ENCODE measurements around the gene GTF2I.

GTF2I gene

GRCh38 chr7:74657692-74658177, at the start of gene GTF2I:
Gene GTF2I, plus strand, starts transcription at chr7:74657718. Its CDS starts 31,411 bp downstream, at chr7:74689129.
- TF ChIP-seq YY1 (IDR thresholded peaks at IDR 0.05; ENCODE audit: insufficient read depth, insufficient read length): no peak
- TF ChIP-seq ZNF274 (IDR thresholded peaks at IDR 0.05; ENCODE audit: low read depth, low read length): no peak
- TF ChIP-seq SUZ12 (IDR thresholded peaks at IDR 0.05; ENCODE audit: extremely low read depth, insufficient read depth, insufficient read length): no peak
- no peaks in the 10 kb centered on the region for H3K4me1 ChIP-seq (ENCODE audit: insufficient read depth, insufficient read length)
- no peak for DNase-seq (ENCODE audit: low read depth, low spot score)

GRCh38 chr7:74612015-74612829, 45.3 kb upstream of the GTF2I start:
- H3K9ac ChIP-seq (ENCODE audit: insufficient read length, low read depth): no peak overlapping the region
- no peak overlapping the region for H3K4me3 ChIP-seq (ENCODE audit: insufficient read length, low read depth)
- no peak for DNase-seq (ENCODE audit: low read depth, low spot score)
- H3K36me3 ChIP-seq (ENCODE audit: insufficient read depth, insufficient read length, low read length): no peaks in the 10 kb centered on the region
- TF ChIP-seq ZNF274 (IDR thresholded peaks at IDR 0.05; ENCODE audit: low read depth, low read length): no peak
- no peak for TF ChIP-seq YY1 (IDR thresholded peaks at IDR 0.05; ENCODE audit: insufficient read depth, insufficient read length)
- TF ChIP-seq SUZ12 (IDR thresholded peaks at IDR 0.05; ENCODE audit: extremely low read depth, insufficient read depth, insufficient read length): no peak
- H3K27me3 ChIP-seq (ENCODE audit: insufficient read depth, insufficient read length): no peaks in the 10 kb centered on the region
- no peaks in the 10 kb centered on the region for H3K9me3 ChIP-seq (ENCODE audit: insufficient read depth, low read length)
- peaks cover 3% of the 10 kb centered on the region for H3K4me1 ChIP-seq (ENCODE audit: insufficient read depth, insufficient read length)

More at GRCh38 chr7:74657692-74658177, at the start of gene GTF2I:
- peak within 1 kb of the TSS; percentile 97 for H3K9ac ChIP-seq (ENCODE audit: insufficient read length, low read depth)
- H3K9me3 ChIP-seq (ENCODE audit: insufficient read depth, low read length): no peaks in the 10 kb centered on the region
- peak within 1 kb of the TSS; percentile 68 for H3K4me3 ChIP-seq (ENCODE audit: insufficient read length, low read depth)
- H3K27me3 ChIP-seq (ENCODE audit: insufficient read depth, insufficient read length): no peaks in the 10 kb centered on the region
- H3K36me3 ChIP-seq (ENCODE audit: insufficient read depth, insufficient read length, low read length): peaks cover 7% of the 10 kb centered on the region

GRCh38 chr7:74615933-74616780, 41.4 kb upstream of the GTF2I start:
- DNase-seq (ENCODE audit: low read depth, low spot score): no peak
- Histone ChIP-seq H3K9me3 (ENCODE audit: insufficient read depth, low read length) (no peaks in the 10 kb centered on the region), H3K4me1 (ENCODE audit: insufficient read depth, insufficient read length) (peaks cover 11% of the 10 kb centered on the region), H3K27me3 (ENCODE audit: insufficient read depth, insufficient read length) (no peaks in the 10 kb centered on the region), H3K4me3 (ENCODE audit: insufficient read length, low read depth) (no peak overlapping the region), H3K9ac (ENCODE audit: insufficient read length, low read depth) (no peak overlapping the region), H3K36me3 (ENCODE audit: insufficient read depth, insufficient read length, low read length) (no peaks in the 10 kb centered on the region)
- no peak for TF ChIP-seq YY1 (IDR thresholded peaks at IDR 0.05; ENCODE audit: insufficient read depth, insufficient read length)
- no peak for TF ChIP-seq ZNF274 (IDR thresholded peaks at IDR 0.05; ENCODE audit: low read depth, low read length)
- no peak for TF ChIP-seq SUZ12 (IDR thresholded peaks at IDR 0.05; ENCODE audit: extremely low read depth, insufficient read depth, insufficient read length)

- DNase-seq (ENCODE audit: low read depth, low spot score): peak; percentile 35
- no peaks in the 10 kb centered on the region for H3K27me3 ChIP-seq (ENCODE audit: insufficient read depth, insufficient read length)
- no peak for TF ChIP-seq YY1 (IDR thresholded peaks at IDR 0.05; ENCODE audit: insufficient read depth, insufficient read length)
- no peak for TF ChIP-seq ZNF274 (IDR thresholded peaks at IDR 0.05; ENCODE audit: low read depth, low read length)
- no peak for TF ChIP-seq SUZ12 (IDR thresholded peaks at IDR 0.05; ENCODE audit: extremely low read depth, insufficient read depth, insufficient read length)
- no peaks in the 10 kb centered on the region for H3K9me3 ChIP-seq (ENCODE audit: insufficient read depth, low read length)
- H3K36me3 ChIP-seq (ENCODE audit: insufficient read depth, insufficient read length, low read length): no peaks in the 10 kb centered on the region
- peak overlapping the region; percentile 36 for H3K9ac ChIP-seq (ENCODE audit: insufficient read length, low read depth)
- H3K4me3 ChIP-seq (ENCODE audit: insufficient read length, low read depth): no peak overlapping the region
- peaks cover 11% of the 10 kb centered on the region for H3K4me1 ChIP-seq (ENCODE audit: insufficient read depth, insufficient read length)
Measured at GRCh38 chr7:74617180-74617744, 40.3 kb upstream of the GTF2I start.

- no peaks in the 10 kb centered on the region for H3K27me3 ChIP-seq (ENCODE audit: insufficient read depth, insufficient read length)
- no peak overlapping the region for H3K4me3 ChIP-seq (ENCODE audit: insufficient read length, low read depth)
- no peaks in the 10 kb centered on the region for H3K9me3 ChIP-seq (ENCODE audit: insufficient read depth, low read length)
- peaks cover 11% of the 10 kb centered on the region for H3K4me1 ChIP-seq (ENCODE audit: insufficient read depth, insufficient read length)
- H3K9ac ChIP-seq (ENCODE audit: insufficient read length, low read depth): no peak overlapping the region
- H3K36me3 ChIP-seq (ENCODE audit: insufficient read depth, insufficient read length, low read length): no peaks in the 10 kb centered on the region
- DNase-seq (ENCODE audit: low read depth, low spot score): no peak
- TF ChIP-seq YY1 (IDR thresholded peaks at IDR 0.05; ENCODE audit: insufficient read depth, insufficient read length) (no peak), SUZ12 (IDR thresholded peaks at IDR 0.05; ENCODE audit: extremely low read depth, insufficient read depth, insufficient read length) (no peak), ZNF274 (IDR thresholded peaks at IDR 0.05; ENCODE audit: low read depth, low read length) (no peak)
Measured at GRCh38 chr7:74619235-74619860, 38.2 kb upstream of the GTF2I start.

GRCh38 chr7:74622228-74622749, 35.2 kb upstream of the GTF2I start:
- H3K36me3 ChIP-seq (ENCODE audit: insufficient read depth, insufficient read length, low read length): no peaks in the 10 kb centered on the region

More at GRCh38 chr7:74622228-74622749, 35.2 kb upstream of the GTF2I start:
- Histone ChIP-seq H3K9me3 (ENCODE audit: insufficient read depth, low read length) (no peaks in the 10 kb centered on the region), H3K9ac (ENCODE audit: insufficient read length, low read depth) (no peak overlapping the region), H3K4me1 (ENCODE audit: insufficient read depth, insufficient read length) (peaks cover 7% of the 10 kb centered on the region), H3K27me3 (ENCODE audit: insufficient read depth, insufficient read length) (no peaks in the 10 kb centered on the region), H3K4me3 (ENCODE audit: insufficient read length, low read depth) (no peak overlapping the region)
- TF ChIP-seq YY1 (IDR thresholded peaks at IDR 0.05; ENCODE audit: insufficient read depth, insufficient read length) (no peak), SUZ12 (IDR thresholded peaks at IDR 0.05; ENCODE audit: extremely low read depth, insufficient read depth, insufficient read length) (no peak), ZNF274 (IDR thresholded peaks at IDR 0.05; ENCODE audit: low read depth, low read length) (no peak)
- no peak for DNase-seq (ENCODE audit: low read depth, low spot score)

Data from NT2/D1 (cell line).